ENCODE measurements around the gene MIX23.

MIX23 gene

DNA sequence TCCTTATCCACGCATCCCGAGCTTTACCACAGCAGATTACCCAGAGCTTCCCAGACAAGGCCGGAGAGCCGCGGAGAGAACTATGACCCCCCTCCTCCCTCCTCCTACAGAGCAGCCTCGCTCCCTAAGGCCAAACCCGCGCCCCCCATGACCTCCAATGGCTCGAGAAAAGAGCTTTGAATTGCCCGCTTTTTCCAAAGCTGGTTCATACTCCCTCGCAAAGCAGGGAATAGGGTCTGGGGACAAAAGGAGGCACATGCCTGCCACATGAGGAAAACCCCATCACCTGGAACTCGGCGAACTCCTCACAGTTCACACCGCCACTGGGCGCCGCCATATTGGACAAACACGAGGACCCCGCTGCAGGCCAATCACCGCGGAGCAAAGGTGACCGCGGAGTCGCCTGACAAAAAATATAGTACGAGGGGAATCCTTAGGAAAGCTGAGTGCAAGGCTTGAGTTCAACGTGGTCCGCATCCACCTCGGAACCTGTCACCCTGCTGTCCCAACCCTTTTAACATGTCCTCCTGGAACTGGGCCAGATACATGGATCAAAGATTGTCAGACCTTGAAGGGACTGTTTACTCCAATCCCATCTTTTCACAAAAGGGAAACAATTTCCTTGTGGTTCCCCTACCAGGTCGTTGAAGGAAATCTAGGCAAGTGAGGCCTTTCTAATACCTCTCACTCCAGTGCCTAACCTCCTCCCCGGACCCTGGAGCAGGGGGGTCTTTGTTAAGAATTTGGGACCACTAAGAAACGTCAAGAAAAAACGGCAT, at the start of gene MIX23:
TSS of gene MIX23 (minus strand) at position 344 of the 779 bp plus-strand sequence. CDS start at position 337, 7 bp downstream.
- H3K4me3 ChIP-seq (replicated peaks; ENCODE audit: low read depth, low read length) = peak within 1 kb of the TSS; percentile 99
- TF ChIP-seq, protein P1, sequence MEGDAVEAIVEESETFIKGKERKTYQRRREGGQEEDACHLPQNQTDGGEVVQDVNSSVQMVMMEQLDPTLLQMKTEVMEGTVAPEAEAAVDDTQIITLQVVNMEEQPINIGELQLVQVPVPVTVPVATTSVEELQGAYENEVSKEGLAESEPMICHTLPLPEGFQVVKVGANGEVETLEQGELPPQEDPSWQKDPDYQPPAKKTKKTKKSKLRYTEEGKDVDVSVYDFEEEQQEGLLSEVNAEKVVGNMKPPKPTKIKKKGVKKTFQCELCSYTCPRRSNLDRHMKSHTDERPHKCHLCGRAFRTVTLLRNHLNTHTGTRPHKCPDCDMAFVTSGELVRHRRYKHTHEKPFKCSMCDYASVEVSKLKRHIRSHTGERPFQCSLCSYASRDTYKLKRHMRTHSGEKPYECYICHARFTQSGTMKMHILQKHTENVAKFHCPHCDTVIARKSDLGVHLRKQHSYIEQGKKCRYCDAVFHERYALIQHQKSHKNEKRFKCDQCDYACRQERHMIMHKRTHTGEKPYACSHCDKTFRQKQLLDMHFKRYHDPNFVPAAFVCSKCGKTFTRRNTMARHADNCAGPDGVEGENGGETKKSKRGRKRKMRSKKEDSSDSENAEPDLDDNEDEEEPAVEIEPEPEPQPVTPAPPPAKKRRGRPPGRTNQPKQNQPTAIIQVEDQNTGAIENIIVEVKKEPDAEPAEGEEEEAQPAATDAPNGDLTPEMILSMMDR (IDR thresholded peaks at IDR 0.05; ENCODE audit: low read length, missing control alignments) = no peak
- DNase-seq (ENCODE audit: low read depth) = peak; percentile 80

DNA sequence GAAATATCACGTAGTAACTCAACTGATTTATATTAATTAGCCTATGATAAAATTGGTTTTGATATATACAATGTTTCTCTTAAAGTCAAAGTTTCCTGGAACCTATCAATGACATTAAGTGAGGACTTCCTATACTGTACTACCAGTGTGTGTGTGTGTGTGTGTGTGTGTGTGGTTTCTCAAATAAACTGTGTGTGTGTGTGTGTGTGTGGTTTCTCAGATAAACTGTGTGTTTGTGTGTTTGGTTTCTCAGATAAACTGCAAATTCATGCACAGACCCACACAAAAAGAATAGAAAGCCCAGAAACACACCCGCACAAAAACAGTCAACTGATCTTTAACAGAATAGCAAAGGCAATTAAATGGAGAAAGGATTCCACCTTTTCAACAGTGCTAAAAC, 47.3 kb upstream of the MIX23 start:
- no peak for DNase-seq (ENCODE audit: low read depth)
- H3K4me3 ChIP-seq (replicated peaks; ENCODE audit: low read depth, low read length) = no peak overlapping the region
- TF ChIP-seq, protein P1 (IDR thresholded peaks at IDR 0.05; ENCODE audit: low read length, missing control alignments) = no peak

DNA sequence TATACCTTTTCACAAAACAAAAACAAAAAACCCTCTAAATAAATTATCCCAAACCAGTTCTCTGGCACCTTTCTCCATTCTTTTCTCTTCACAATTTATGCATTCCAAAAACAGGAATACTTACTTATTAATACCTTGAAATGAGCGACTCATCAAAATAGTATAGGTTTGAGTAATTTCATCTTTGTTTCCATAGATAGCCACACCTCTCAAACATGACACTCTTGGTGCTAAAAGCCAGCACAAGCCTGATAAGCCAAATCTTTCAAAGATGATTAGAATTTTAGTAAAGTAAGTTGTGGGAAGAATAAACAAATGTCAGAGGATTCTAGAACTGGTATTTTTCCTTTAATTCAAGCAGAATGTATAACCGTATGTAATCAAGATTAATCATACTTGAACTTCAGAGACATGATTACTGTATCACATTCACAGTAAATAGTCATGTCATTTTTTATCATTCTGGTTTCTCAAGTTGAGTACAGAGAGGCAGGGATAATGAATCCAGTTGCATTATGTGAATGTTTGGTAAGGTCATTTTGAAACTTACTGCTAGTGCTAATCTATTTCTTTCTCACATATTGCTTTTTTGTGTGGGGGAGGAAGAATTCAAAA, 44.9 kb upstream of the MIX23 start:
- no peak for DNase-seq (ENCODE audit: low read depth)

DNA sequence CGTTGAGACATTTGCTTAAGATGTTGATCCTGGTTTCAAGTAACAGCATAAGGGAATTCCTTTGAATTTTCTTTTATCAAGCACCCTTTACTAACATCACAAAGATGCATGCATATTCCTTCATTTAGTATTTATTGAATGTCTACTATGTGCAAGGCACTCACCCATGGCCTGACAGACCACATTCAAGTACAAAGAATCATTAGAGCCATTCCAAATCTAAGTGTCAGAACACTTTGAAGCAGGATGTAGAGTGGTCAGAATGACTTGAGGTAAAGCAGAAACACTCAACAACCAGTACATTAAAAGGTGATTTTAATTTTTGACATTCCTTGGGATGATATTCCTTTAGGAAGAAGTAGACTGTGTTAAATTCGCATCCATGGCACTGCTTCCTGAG, 38.8 kb upstream of the MIX23 start:
- TF ChIP-seq, protein P1 (IDR thresholded peaks at IDR 0.05; ENCODE audit: low read length, missing control alignments) = no peak
- no peak overlapping the region for H3K4me3 ChIP-seq (replicated peaks; ENCODE audit: low read depth, low read length)
- no peak for DNase-seq (ENCODE audit: low read depth)

More for the DNA sequence above, 44.9 kb upstream of the MIX23 start:
- TF ChIP-seq, protein P1 (IDR thresholded peaks at IDR 0.05; ENCODE audit: low read length, missing control alignments) = no peak
- H3K4me3 ChIP-seq (replicated peaks; ENCODE audit: low read depth, low read length) = no peak overlapping the region

DNA sequence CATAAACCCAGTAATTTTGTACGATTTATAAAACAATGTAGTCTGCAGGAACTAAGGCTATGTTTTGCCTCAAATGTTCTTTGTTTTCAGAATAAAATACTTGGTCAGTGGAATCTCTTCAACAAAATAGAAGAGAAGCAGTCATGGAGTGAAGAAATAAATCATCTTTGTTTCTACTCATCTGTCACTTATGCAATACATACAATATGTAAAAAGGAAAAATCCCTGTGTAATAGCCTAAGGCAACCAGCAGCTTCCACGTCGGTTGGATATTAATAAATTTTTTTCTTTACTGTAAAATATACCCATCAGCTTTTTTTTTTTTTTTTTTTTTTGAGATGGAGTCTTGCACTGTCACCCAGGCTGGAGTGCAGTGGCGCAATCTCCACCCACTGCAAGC, 38.1 kb upstream of the MIX23 start:
- TF ChIP-seq, protein P1 (IDR thresholded peaks at IDR 0.05; ENCODE audit: low read length, missing control alignments) = no peak
- H3K4me3 ChIP-seq (replicated peaks; ENCODE audit: low read depth, low read length) = no peak overlapping the region
- DNase-seq (ENCODE audit: low read depth) = no peak

DNA sequence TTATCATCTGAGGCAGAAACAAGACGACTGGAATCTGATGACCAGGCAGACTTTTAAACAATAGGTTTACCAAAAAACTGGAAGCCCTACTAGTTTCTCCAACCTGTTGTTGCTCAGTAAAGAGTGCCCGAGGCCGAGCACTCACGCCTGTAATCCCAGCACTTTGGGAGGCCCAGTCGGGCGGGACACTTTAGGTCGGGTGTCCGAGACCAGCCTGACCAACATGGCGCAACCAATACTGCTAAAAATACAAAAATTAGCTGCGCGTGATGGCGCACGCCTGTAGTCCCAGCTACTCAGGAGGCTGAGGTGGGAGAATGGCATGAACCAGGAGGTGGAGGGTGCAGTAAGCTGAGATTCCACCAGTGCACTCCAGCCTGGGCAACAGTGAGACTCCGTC, 33.9 kb upstream of the MIX23 start:
- peak; percentile 11 for DNase-seq (ENCODE audit: low read depth)
- H3K4me3 ChIP-seq (replicated peaks; ENCODE audit: low read depth, low read length) = peak overlapping the region; percentile 71
- TF ChIP-seq, protein P1 (IDR thresholded peaks at IDR 0.05; ENCODE audit: low read length, missing control alignments) = no peak
